Stimulated activated memory B cell treated with anti-CD40 and anti-IgM and Interleukin-4, amounts not matched to agents 10 μg/mL and 1 μg/mL and 100 μg/mL, for 72 hours (primary cell): ENCODE data around the gene TMEFF2.
"Not testable (repeated sequence)": the region's sequence is repeated elsewhere in the genome, so short reads cannot be mapped to it uniquely, and the experiment has no call there.

Source experiments
- ATAC-seq: fragments of 150-1000 bp; cut with Tn5 transposase; 2 replicates; pipeline ENCODE4 v1.10.0; 2021
- H3K27ac Mint-ChIP-seq: one replicate; pipeline ENCODE4 v1.8.0; 2022; ENCODE audit warnings: mild to moderate bottlenecking, mixed read lengths
- H3K27me3 Mint-ChIP-seq: one replicate; pipeline ENCODE4 v1.8.0; 2022; ENCODE audit warnings: mixed read lengths
- H3K36me3 Mint-ChIP-seq: one replicate; pipeline ENCODE4 v1.8.0; 2022; ENCODE audit warnings: mixed read lengths
- H3K4me1 Mint-ChIP-seq: one replicate; pipeline ENCODE4 v1.8.0; 2022; ENCODE audit warnings: mixed read lengths
- H3K4me3 Mint-ChIP-seq: one replicate; pipeline ENCODE4 v1.8.0; 2022; ENCODE audit warnings: mild to moderate bottlenecking, moderate library complexity, mixed read lengths
- H3K9me3 Mint-ChIP-seq: one replicate; pipeline ENCODE4 v1.8.0; 2022; ENCODE audit warnings: mixed read lengths

Gene TMEFF2

GRCh38 chr2:192126912-192127311, 67.8 kb downstream of the TMEFF2 start:
- H3K4me3 Mint-ChIP-seq, result no peak overlapping the region

GRCh38 chr2:192126426-192126825, 68.3 kb downstream of the TMEFF2 start:
- Mint-ChIP-seq H3K4me1 (no peaks in the 10 kb centered on the region), H3K36me3 (no peaks in the 10 kb centered on the region), H3K27ac (no peak overlapping the region), H3K9me3 (no peaks in the 10 kb centered on the region), H3K4me3 (no peak overlapping the region), H3K27me3 (peaks cover 4% of the 10 kb centered on the region)
- no peak for ATAC-seq

More at GRCh38 chr2:192126912-192127311, 67.8 kb downstream of the TMEFF2 start:
- H3K27ac Mint-ChIP-seq, result no peak overlapping the region
- H3K36me3 Mint-ChIP-seq, result no peaks in the 10 kb centered on the region
- no peak for ATAC-seq
- peaks cover 9% of the 10 kb centered on the region for H3K27me3 Mint-ChIP-seq
- no peaks in the 10 kb centered on the region for H3K4me1 Mint-ChIP-seq
- H3K9me3 Mint-ChIP-seq, result no peaks in the 10 kb centered on the region

- no peaks in the 10 kb centered on the region for H3K4me1 Mint-ChIP-seq
- H3K27me3 Mint-ChIP-seq, result no peaks in the 10 kb centered on the region
- no peak for ATAC-seq
- H3K27ac Mint-ChIP-seq, result no peak overlapping the region
- no peaks in the 10 kb centered on the region for H3K36me3 Mint-ChIP-seq
- H3K9me3 Mint-ChIP-seq, result no peaks in the 10 kb centered on the region
- no peak overlapping the region for H3K4me3 Mint-ChIP-seq
Measured at GRCh38 chr2:192124571-192124970, 70.2 kb downstream of the TMEFF2 start.

- no peak overlapping the region for H3K27ac Mint-ChIP-seq
- no peaks in the 10 kb centered on the region for H3K27me3 Mint-ChIP-seq
- no peaks in the 10 kb centered on the region for H3K4me1 Mint-ChIP-seq
- no peak for ATAC-seq
- no peaks in the 10 kb centered on the region for H3K9me3 Mint-ChIP-seq
- H3K4me3 Mint-ChIP-seq, result no peak overlapping the region
- H3K36me3 Mint-ChIP-seq, result no peaks in the 10 kb centered on the region
Measured at GRCh38 chr2:192123847-192124246, 70.9 kb downstream of the TMEFF2 start.

- H3K27me3 Mint-ChIP-seq, result no peaks in the 10 kb centered on the region
- no peak overlapping the region for H3K4me3 Mint-ChIP-seq
- H3K36me3 Mint-ChIP-seq, result no peaks in the 10 kb centered on the region
- H3K27ac Mint-ChIP-seq, result no peak overlapping the region
- H3K9me3 Mint-ChIP-seq, result no peaks in the 10 kb centered on the region
- H3K4me1 Mint-ChIP-seq, result no peaks in the 10 kb centered on the region
- ATAC-seq, result no peak
Measured at GRCh38 chr2:192122946-192123345, 71.8 kb downstream of the TMEFF2 start.

GRCh38 chr2:192122141-192122540, 72.6 kb downstream of the TMEFF2 start:
- Mint-ChIP-seq H3K4me3 (no peak overlapping the region), H3K36me3 (no peaks in the 10 kb centered on the region), H3K27ac (no peak overlapping the region), H3K4me1 (no peaks in the 10 kb centered on the region), H3K27me3 (no peaks in the 10 kb centered on the region), H3K9me3 (no peaks in the 10 kb centered on the region)
- ATAC-seq, result no peak

GRCh38 chr2:192119536-192119935, 75.2 kb downstream of the TMEFF2 start:
- Mint-ChIP-seq H3K27me3 (no peaks in the 10 kb centered on the region), H3K27ac (no peak overlapping the region), H3K9me3 (peaks cover 3% of the 10 kb centered on the region), H3K36me3 (no peaks in the 10 kb centered on the region), H3K4me1 (no peaks in the 10 kb centered on the region), H3K4me3 (no peak overlapping the region)
- no peak for ATAC-seq

GRCh38 chr2:192117705-192118104, 77.0 kb downstream of the TMEFF2 start:
- H3K36me3 Mint-ChIP-seq, result no peaks in the 10 kb centered on the region
- no peaks in the 10 kb centered on the region for H3K27me3 Mint-ChIP-seq
- no peak overlapping the region for H3K27ac Mint-ChIP-seq
- peaks cover 3% of the 10 kb centered on the region for H3K9me3 Mint-ChIP-seq
- no peak overlapping the region for H3K4me3 Mint-ChIP-seq
- H3K4me1 Mint-ChIP-seq, result no peaks in the 10 kb centered on the region
- no peak for ATAC-seq

- H3K9me3 Mint-ChIP-seq, H3K36me3 Mint-ChIP-seq, H3K27me3 Mint-ChIP-seq, ATAC-seq, H3K27ac Mint-ChIP-seq, H3K4me3 Mint-ChIP-seq, H3K4me1 Mint-ChIP-seq: not testable (repeated sequence)
Measured at GRCh38 chr2:192111536-192111935, 83.2 kb downstream of the TMEFF2 start.

GRCh38 chr2:192099742-192100141, 95.0 kb downstream of the TMEFF2 start:
- no peaks in the 10 kb centered on the region for H3K36me3 Mint-ChIP-seq
- no peak overlapping the region for H3K27ac Mint-ChIP-seq
- H3K27me3 Mint-ChIP-seq, result peaks cover 9% of the 10 kb centered on the region
- H3K4me3 Mint-ChIP-seq, result no peak overlapping the region
- H3K9me3 Mint-ChIP-seq, result no peaks in the 10 kb centered on the region
- ATAC-seq, result no peak
- peaks cover 7% of the 10 kb centered on the region for H3K4me1 Mint-ChIP-seq

- no peak for ATAC-seq
- no peaks in the 10 kb centered on the region for H3K36me3 Mint-ChIP-seq
- peaks cover 7% of the 10 kb centered on the region for H3K4me1 Mint-ChIP-seq
- peaks cover 8% of the 10 kb centered on the region for H3K27me3 Mint-ChIP-seq
- H3K27ac Mint-ChIP-seq, result no peak overlapping the region
- no peaks in the 10 kb centered on the region for H3K9me3 Mint-ChIP-seq
- no peak overlapping the region for H3K4me3 Mint-ChIP-seq
Measured at GRCh38 chr2:192098814-192099491, 95.8 kb downstream of the TMEFF2 start.

- Mint-ChIP-seq H3K4me1 (no peaks in the 10 kb centered on the region), H3K4me3 (no peak overlapping the region), H3K27me3 (no peaks in the 10 kb centered on the region), H3K36me3 (no peaks in the 10 kb centered on the region), H3K9me3 (no peaks in the 10 kb centered on the region), H3K27ac (no peak overlapping the region)
- no peak for ATAC-seq
Measured at GRCh38 chr2:192091476-192091875, 103.3 kb downstream of the TMEFF2 start.

- no peak for ATAC-seq
- H3K36me3 Mint-ChIP-seq, result no peaks in the 10 kb centered on the region
- no peaks in the 10 kb centered on the region for H3K9me3 Mint-ChIP-seq
- no peaks in the 10 kb centered on the region for H3K4me1 Mint-ChIP-seq
- H3K4me3 Mint-ChIP-seq, result no peak overlapping the region
- H3K27ac Mint-ChIP-seq, result no peak overlapping the region
- H3K27me3 Mint-ChIP-seq, result no peaks in the 10 kb centered on the region
Measured at GRCh38 chr2:192090911-192091310, 103.8 kb downstream of the TMEFF2 start.

- Mint-ChIP-seq H3K36me3 (no peaks in the 10 kb centered on the region), H3K4me1 (no peaks in the 10 kb centered on the region), H3K27ac (no peak overlapping the region), H3K9me3 (no peaks in the 10 kb centered on the region), H3K27me3 (no peaks in the 10 kb centered on the region), H3K4me3 (no peak overlapping the region)
- ATAC-seq, result no peak
Measured at GRCh38 chr2:192087398-192087958, 107.3 kb downstream of the TMEFF2 start.

- ATAC-seq, result no peak
- Mint-ChIP-seq H3K4me1 (no peaks in the 10 kb centered on the region), H3K9me3 (peaks cover 5% of the 10 kb centered on the region), H3K27ac (no peak overlapping the region), H3K4me3 (no peak overlapping the region), H3K27me3 (no peaks in the 10 kb centered on the region), H3K36me3 (no peaks in the 10 kb centered on the region)
Measured at GRCh38 chr2:192082121-192082520, 112.6 kb downstream of the TMEFF2 start.

GRCh38 chr2:192080096-192080495, 114.6 kb downstream of the TMEFF2 start:
- not testable (repeated sequence) for H3K27me3 Mint-ChIP-seq, H3K4me1 Mint-ChIP-seq, H3K9me3 Mint-ChIP-seq, H3K4me3 Mint-ChIP-seq, ATAC-seq, H3K36me3 Mint-ChIP-seq, H3K27ac Mint-ChIP-seq
